Measurements from ENCODE around the gene NELFA. TPM values are rescaled to one million over a fixed set of nuclear protein-coding genes. Genes with fewer than 3 reads are reported as not detected.

NELFA gene
- total RNA-seq, 1 experiment from 2014 or later: 27.0 TPM

DNA sequence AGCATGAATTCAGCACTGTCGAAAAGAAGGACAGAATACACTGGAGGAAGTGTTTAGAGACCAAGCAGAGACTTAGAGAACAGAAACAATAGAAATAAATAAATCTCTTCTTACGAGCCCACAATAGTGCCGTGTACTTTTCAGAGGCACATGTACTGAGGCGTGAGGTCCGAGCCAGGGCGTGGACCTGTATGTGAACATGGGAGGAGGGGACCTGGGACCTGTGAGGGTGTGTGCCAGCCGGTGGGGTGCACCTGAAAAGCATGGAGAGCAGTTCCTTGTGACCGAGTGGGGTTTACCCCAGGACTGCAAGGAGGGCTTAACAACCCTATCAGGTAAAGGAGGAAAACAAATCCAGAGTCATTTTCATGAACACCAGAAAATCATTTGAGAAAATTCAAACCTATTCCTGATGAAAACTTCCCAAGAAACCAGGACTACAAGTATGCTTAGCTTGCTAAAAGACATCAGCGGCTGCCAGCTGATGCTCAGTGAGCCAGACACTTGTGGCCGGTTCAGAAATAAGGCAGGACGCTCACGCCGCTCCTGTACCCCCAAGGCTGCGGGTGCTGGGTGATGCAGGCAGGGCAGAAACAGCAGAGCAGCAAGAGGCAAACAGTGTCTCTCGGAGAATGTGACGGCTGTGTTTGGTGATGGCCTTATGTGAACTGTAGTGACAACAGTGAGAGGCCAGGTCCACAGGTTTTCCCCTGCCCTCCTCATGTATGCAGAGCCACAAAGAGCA, 37.1 kb downstream of the NELFA start:
- TF ChIP-seq, protein P1, sequence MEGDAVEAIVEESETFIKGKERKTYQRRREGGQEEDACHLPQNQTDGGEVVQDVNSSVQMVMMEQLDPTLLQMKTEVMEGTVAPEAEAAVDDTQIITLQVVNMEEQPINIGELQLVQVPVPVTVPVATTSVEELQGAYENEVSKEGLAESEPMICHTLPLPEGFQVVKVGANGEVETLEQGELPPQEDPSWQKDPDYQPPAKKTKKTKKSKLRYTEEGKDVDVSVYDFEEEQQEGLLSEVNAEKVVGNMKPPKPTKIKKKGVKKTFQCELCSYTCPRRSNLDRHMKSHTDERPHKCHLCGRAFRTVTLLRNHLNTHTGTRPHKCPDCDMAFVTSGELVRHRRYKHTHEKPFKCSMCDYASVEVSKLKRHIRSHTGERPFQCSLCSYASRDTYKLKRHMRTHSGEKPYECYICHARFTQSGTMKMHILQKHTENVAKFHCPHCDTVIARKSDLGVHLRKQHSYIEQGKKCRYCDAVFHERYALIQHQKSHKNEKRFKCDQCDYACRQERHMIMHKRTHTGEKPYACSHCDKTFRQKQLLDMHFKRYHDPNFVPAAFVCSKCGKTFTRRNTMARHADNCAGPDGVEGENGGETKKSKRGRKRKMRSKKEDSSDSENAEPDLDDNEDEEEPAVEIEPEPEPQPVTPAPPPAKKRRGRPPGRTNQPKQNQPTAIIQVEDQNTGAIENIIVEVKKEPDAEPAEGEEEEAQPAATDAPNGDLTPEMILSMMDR (IDR thresholded peaks at IDR 0.05): no peak
- TF ChIP-seq, protein P2, sequence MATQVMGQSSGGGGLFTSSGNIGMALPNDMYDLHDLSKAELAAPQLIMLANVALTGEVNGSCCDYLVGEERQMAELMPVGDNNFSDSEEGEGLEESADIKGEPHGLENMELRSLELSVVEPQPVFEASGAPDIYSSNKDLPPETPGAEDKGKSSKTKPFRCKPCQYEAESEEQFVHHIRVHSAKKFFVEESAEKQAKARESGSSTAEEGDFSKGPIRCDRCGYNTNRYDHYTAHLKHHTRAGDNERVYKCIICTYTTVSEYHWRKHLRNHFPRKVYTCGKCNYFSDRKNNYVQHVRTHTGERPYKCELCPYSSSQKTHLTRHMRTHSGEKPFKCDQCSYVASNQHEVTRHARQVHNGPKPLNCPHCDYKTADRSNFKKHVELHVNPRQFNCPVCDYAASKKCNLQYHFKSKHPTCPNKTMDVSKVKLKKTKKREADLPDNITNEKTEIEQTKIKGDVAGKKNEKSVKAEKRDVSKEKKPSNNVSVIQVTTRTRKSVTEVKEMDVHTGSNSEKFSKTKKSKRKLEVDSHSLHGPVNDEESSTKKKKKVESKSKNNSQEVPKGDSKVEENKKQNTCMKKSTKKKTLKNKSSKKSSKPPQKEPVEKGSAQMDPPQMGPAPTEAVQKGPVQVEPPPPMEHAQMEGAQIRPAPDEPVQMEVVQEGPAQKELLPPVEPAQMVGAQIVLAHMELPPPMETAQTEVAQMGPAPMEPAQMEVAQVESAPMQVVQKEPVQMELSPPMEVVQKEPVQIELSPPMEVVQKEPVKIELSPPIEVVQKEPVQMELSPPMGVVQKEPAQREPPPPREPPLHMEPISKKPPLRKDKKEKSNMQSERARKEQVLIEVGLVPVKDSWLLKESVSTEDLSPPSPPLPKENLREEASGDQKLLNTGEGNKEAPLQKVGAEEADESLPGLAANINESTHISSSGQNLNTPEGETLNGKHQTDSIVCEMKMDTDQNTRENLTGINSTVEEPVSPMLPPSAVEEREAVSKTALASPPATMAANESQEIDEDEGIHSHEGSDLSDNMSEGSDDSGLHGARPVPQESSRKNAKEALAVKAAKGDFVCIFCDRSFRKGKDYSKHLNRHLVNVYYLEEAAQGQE (IDR thresholded peaks at IDR 0.05; ENCODE audit: insufficient read depth in 1 of 2, low read depth in 2 of 2, low read length in 1 of 2): no peak
- TF ChIP-seq TCF7L2 (IDR thresholded peaks at IDR 0.05; ENCODE audit: low read depth, low read length) (no peak), SIN3A (IDR thresholded peaks at IDR 0.05; ENCODE audit: borderline replicate concordance, insufficient read depth, low read depth, low read length) (no peak), POLR2AphosphoS5 (IDR thresholded peaks at IDR 0.05; ENCODE audit: low read depth, low read length) (no peak)
- in situ Hi-C loops (cut with HindIII; ENCODE audit: low pct_unique_long_range_greater_than_20kb, low sequenced_read_pairs) (no loop called here), intact Hi-C loops (cut with micrococcal nuclease; ENCODE audit: unreplicated experiment) (no loop called here)
- H3K4me3 ChIP-seq (ENCODE audit: low read depth in 2 of 2, low read length in 2 of 2): no peak overlapping the region
- ChIA-PET POLR2A (no interaction called here), CTCF (no interaction called here)
- no peak for ATAC-seq
- no TSS peak for BruUV-seq (replicated peaks)
- no peaks in the 10 kb centered on the region for H3K27me3 ChIP-seq (ENCODE audit: control insufficient read depth, insufficient read depth, low read length)
- no peaks in the 10 kb centered on the region for H3K4me1 ChIP-seq (ENCODE audit: control insufficient read depth, insufficient read depth, low read length)
- no peaks in the 10 kb centered on the region for H3K9me3 ChIP-seq (ENCODE audit: control insufficient read depth, insufficient read depth, low read depth, low read length)
- no peak for DNase-seq (ENCODE audit: low read depth, low spot score)
- H3K27ac ChIP-seq (ENCODE audit: low read length): no peak overlapping the region
- peaks cover 8% of the 10 kb centered on the region; the same call in 1 of the 2 replicates for H3K36me3 ChIP-seq (ENCODE audit: control insufficient read depth, insufficient read depth, low read length)

DNA sequence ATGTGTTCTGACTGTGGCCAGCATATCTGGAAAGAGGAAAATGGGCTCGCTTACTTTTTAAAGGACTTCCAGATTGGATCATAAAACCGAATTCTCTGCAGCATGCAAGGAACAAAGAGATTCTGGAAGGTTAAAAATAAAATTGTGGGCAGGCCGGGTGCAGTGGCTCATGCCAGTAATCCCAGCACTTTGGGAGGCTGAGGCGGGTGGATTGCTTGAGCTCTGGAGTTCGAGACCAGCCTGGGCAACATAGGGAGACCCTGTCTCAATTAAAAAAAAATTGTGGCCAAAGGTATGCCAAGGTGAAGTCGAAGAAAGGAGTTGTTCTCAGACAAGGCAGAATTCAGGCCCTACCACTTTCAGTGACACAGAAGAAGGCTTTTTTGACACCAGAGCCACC, 37.8 kb downstream of the NELFA start:
- no peak for ATAC-seq

More for the DNA sequence above, 37.8 kb downstream of the NELFA start:
- Histone ChIP-seq H3K4me3 (ENCODE audit: low read depth in 2 of 2, low read length in 2 of 2) (no peak overlapping the region), H3K4me1 (ENCODE audit: control insufficient read depth, insufficient read depth, low read length) (no peaks in the 10 kb centered on the region), H3K27ac (ENCODE audit: low read length) (no peak overlapping the region), H3K9me3 (ENCODE audit: control insufficient read depth, insufficient read depth, low read depth, low read length) (no peaks in the 10 kb centered on the region), H3K27me3 (ENCODE audit: control insufficient read depth, insufficient read depth, low read length) (no peaks in the 10 kb centered on the region), H3K36me3 (ENCODE audit: control insufficient read depth, insufficient read depth, low read length) (peaks cover 10% of the 10 kb centered on the region; the same call in 1 of the 2 replicates)
- POLR2A ChIA-PET: no interaction called here
- DNase-seq (ENCODE audit: low read depth, low spot score): no peak
- no TSS peak for BruUV-seq (replicated peaks)
- in situ Hi-C loops (cut with HindIII; ENCODE audit: low pct_unique_long_range_greater_than_20kb, low sequenced_read_pairs): no loop called here
- CTCF ChIA-PET: no interaction called here
- TF ChIP-seq, protein P1 (IDR thresholded peaks at IDR 0.05): no peak
- TF ChIP-seq, protein P2 (IDR thresholded peaks at IDR 0.05; ENCODE audit: insufficient read depth in 1 of 2, low read depth in 2 of 2, low read length in 1 of 2): no peak
- TF ChIP-seq POLR2AphosphoS5 (IDR thresholded peaks at IDR 0.05; ENCODE audit: low read depth, low read length) (no peak), TCF7L2 (IDR thresholded peaks at IDR 0.05; ENCODE audit: low read depth, low read length) (no peak), SIN3A (IDR thresholded peaks at IDR 0.05; ENCODE audit: borderline replicate concordance, insufficient read depth, low read depth, low read length) (no peak)
- intact Hi-C loops (cut with micrococcal nuclease; ENCODE audit: unreplicated experiment): no loop called here
